Hypothalamus (tissue), 51 donors: ENCODE data around the gene NFKBIZ.
A peak's percentile ranks its signal among the peaks of the same experiment; 100 is the strongest.

ENCODE experiments used
- DNase-seq, 51 donors: peaks; one replicate each; lab custom pipeline; 2025; lab: John Stamatoyannopoulos, UW

Gene NFKBIZ, protein sequence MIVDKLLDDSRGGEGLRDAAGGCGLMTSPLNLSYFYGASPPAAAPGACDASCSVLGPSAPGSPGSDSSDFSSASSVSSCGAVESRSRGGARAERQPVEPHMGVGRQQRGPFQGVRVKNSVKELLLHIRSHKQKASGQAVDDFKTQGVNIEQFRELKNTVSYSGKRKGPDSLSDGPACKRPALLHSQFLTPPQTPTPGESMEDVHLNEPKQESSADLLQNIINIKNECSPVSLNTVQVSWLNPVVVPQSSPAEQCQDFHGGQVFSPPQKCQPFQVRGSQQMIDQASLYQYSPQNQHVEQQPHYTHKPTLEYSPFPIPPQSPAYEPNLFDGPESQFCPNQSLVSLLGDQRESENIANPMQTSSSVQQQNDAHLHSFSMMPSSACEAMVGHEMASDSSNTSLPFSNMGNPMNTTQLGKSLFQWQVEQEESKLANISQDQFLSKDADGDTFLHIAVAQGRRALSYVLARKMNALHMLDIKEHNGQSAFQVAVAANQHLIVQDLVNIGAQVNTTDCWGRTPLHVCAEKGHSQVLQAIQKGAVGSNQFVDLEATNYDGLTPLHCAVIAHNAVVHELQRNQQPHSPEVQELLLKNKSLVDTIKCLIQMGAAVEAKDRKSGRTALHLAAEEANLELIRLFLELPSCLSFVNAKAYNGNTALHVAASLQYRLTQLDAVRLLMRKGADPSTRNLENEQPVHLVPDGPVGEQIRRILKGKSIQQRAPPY

DNA sequence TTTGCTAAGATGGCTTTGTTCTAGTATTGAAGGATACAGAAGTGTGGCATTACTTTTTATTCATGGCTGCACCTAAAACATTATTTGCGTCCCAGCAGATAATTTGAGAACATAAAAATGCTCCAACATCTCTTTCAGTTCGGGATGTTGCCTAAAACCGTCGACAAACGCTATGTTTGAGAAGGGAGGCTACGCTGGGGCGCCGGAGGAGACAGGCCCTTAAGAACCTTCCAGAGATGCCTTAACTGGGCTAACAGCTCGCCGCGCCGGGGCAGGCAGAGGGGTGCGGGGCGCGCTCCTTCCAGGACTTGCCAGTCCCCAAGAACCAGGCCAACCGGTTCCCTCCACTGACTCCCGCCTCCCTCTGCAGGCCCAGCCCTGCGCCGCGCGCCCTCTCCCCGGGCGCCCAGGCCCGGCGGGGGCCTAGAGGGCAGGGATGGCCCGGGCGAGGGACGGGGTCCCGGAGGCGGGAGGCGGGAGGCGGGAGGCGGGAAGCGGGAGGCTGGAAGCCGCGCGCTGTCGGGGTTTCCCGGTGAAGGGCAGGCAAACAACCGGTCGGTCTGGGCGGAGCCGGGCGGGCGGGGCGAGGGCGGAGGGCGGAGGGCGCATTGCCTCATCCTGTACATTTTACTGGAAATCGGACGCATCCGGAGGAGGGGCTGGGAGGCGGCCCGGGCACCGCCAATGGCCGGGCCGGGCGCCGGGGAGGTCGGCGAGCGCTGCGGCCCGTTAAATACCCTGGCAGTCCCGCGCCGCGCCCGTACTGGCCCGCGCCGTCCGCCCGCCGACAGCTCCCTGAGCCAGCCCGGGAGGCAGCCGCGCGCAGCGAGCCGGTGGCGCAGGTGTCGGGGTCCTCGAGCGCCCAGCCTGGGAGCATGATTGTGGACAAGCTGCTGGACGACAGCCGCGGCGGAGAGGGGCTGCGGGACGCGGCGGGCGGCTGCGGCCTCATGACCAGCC lies at the start of gene NFKBIZ:
TSS of gene NFKBIZ (plus strand) at position 761 of the 960 bp plus-strand sequence. CDS start at position 876, 115 bp downstream.
- DNase-seq = peak; percentile 62 to 95 (median 84)

DNA sequence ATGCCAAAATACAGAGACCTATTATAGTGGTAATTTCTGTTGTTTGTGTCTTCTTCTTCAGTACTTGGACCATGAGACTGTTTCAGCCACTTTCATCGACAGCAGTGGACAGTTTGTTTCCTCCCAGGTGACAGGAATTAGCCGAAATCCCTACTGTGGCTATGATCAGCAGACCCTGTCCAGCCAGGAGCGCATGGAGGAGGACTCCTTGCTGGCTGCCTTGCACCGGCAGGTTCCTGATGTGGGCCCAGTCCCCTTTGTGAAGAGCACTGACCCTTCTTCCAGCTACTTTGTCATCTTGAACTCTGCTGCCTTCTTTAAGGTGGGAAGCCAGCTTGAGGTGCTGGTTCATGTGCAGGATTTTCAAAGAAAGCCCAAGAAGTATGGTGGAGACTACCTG lies 48.1 kb upstream of the NFKBIZ start:
- DNase-seq = no peak

DNA sequence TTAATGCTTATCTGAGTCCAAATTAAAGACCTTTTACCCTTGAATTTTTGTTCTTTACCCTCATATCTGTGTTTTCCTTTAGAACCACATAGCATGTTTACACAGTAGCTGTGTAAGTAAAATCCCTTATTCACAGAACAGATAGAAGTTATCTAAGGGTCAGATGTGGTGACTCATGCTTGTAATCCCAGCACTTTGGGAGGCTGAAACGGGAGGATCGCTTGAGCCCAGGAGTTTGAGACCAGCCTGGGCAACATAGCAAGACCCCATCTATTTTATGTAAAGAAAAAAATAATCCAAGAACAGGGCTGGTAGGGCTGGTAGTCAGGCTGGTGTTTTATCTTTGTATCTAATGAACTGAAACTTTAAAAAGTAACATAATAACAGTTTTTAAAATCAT lies 47.1 kb upstream of the NFKBIZ start:
- no peak for DNase-seq

DNA sequence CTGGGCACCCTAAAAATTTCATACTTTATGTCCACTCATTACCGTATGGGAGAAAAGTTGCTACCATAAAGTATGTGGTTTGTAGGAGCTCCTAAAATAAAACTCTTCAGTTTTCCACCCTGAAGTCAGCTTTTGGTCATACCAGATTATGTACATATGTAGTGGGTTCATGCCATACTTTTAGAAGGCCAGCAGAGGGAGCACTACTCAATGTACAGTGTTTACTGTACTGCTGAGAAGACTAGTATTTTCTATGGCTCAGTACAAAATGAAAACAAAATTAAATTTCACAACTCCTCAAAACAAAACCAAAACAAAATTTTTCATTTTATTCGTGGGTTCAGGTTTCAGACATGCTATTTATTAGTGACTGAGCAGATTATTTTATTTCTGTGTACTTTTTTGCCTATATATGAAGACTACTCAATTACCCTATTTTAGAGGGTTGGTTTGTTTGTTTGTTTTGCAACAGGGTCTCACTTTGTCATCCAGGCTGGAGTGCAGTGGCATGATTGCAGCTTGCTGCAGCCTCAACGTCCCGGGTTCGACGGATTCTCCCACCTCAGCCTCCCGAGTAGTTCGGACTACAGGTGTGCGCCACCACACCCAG lies 46.0 kb upstream of the NFKBIZ start:
- DNase-seq = peak in 19 of 51 donors; percentile 6 to 76 (median 34)

DNA sequence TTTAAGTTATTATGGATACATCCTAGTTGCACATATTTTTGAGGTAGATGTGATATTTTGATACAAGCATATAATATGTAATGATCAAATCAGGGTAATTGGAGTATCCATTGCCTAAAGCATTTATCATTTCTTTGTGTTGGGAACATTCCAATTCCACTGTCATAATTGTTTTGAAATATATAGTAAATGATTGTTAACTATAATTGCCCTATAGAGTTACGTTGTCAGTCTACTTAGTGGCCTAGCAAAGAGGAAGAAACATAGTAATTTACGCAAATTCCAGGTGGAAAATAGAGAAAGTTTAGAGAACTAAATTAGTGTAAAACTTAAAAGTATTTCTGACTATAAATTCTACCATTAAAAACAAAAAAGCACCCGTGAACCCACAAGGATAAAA lies 45.4 kb upstream of the NFKBIZ start:
- DNase-seq = no peak

DNA sequence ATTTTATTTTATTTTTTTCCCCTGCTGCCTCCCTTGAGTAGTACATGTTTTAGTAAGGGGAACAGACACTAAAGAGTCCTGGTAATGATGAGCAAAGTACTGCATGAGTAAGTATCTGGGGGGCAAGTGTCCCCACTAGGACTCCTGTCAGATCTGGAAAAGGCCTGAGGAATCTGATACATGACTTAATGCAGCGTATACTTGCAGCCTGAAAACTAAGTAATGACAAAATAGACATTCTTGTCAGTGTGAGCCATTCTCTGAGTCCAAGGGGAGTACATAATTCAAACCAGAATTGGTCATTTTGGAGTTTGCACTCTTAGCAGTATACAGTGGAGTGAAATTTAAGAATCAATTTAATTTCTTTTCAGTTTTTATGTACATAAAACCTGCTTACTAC lies 42.8 kb upstream of the NFKBIZ start:
- no peak for DNase-seq

DNA sequence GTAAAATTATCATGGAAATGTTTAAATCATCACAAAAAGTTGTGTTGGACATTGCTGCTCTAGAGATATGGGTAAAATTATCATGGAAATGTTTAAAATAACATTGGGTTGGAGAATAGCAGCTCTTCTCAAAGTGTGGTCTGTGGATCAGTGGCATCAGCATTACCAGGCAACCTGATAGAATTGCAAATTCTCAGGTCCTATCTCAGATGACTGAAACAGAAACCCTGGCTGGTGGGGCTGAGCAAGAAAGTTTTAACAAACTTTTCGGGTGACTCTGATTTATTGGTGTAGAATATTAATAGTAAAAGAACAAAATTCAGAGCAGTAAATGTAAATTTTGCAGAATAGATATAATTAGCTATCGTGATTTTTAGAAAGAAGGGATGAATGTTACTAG lies 41.4 kb upstream of the NFKBIZ start:
- no peak for DNase-seq

DNA sequence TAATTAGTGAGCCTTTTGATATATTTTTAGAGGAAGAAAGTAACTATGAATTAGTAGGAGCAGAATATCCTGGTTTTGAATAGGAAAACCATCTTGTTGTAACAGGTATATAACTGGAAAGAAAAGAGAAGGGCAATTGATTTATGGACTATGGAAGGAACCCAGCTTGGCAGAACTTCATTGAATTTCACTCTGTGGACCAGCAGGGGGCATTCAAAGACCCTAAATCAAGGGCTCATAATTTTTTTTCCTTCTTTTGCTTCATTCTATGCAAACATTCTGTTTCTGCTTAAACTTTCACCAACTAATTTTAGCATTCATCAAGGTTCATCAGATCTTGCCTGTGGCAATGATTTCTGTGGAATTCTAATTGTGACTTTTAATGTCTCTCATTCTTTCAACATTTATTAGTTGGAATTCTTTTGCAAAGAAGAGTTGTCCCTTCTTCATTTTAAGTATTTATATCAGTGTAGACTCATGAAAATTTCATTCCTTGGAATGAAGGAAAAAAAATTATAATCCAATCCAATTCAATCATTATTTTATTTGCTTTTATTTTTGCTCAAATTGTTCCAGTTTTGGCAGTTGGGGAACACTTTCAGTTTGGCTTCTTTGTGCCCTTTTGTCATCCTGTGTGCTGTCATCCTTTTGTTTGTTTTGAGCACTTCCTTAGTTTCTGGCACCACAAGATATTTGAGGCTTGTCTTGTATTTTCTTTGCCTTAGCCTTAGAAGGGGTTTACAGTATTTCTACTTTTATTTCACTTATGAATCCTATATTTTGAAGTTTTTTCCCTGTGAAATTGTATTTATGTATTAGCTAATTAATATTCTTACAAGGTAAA lies 39.9 kb upstream of the NFKBIZ start:
- peak in 2 of 51 donors; percentile 7 to 18 for DNase-seq

DNA sequence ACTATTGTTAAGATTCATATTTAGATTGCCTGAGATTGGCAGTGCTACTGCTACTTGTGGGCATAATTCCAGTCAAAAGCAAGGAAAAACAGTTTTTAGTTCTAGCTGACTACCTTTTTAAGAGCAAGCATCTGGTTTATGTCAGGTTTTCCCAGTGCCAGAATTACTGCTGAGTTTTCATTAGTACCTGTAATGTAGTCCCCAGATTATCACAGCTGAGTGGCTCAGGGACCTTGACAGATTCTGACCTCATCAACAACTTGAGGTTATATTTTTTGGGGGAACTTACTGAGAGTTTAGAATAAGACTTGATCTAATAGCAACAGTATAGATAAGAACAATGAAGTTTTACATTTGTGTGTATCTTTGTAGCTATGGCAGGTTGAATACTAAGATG lies 39.3 kb upstream of the NFKBIZ start:
- DNase-seq = no peak

DNA sequence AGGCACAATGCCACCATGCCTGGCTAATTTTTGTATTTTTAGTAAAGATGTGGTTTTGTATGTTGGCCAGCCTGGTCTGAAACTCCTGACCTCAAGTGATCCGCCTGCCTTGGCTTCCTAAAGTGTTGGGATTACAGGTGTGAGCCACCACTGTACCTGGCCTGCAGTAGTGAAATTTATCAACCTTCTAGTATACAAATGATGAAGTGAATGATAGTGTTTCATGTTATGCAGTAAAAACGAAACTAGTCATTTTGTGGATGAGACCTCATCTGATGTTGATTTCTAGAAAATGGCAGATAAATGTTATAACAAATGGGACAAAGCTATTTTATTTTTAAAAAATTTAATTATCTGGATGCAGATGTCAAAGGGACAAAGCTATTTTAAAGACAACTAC lies 37.4 kb upstream of the NFKBIZ start:
- no peak for DNase-seq

DNA sequence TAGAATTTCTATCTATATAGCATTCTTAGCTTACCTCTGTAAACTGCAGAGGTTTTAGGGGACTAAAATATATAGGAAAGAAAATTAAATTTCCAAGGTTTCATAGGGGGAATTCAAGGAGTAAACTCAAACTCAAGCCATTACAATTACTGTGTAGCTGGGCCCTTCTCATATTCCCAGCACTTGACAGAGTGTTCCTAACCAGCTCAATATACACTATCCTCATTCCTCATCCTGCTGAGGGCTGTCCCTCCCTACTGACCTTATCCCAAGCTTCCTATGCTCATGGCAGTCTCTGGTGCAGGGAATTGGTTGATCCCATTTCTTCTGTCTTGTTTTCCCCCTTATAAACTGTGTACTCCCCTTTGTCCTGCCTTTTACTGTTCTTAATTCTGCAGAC lies 36.4 kb upstream of the NFKBIZ start:
- DNase-seq = no peak

DNA sequence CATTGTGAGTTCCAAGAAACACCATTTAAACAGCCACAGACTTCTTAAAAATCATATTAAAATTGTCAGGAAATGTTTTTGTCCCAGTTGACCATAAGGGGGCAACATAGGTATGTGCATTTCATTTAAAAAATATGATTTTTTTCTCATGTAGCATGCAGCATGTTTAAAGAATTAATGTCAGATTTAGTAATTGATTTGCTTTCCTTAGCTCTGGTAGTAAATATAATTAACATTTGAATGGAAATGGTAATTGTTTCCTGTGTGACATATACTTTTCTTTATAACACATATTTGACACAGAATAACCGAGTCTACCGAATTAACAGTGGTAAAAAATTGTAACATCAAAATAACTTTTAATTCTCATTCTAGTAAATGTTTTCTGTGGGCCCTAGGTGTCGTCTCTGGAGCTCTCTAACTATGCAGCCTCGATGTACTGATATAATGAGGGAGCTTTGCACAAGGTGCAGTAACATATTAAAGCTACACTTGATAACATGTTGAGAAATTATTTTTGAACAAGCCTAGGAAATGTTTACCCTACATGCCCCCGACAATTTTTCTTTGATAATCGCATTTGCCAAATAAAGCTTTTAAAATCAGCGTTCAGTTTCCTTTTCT lies 35.4 kb upstream of the NFKBIZ start:
- no peak for DNase-seq

DNA sequence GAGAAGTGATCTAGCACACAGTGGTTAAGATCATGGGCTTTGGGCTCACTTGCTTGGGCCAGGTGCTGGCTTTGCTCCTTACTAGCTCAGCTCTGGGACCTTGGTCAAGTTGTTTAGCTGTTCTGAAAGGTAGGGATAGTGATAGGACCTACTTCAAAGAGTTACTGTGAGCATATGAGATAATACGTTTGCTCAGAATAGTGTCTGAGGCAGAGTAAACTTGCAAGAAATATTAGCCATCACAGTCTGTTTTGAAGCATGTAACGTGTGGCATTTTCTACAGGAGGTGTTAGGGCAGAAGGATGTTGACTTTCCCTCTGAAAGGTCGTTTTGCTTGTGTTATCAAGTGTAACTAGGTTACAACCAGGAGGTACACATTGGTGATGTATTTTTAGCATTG lies 34.5 kb upstream of the NFKBIZ start:
- DNase-seq = no peak

DNA sequence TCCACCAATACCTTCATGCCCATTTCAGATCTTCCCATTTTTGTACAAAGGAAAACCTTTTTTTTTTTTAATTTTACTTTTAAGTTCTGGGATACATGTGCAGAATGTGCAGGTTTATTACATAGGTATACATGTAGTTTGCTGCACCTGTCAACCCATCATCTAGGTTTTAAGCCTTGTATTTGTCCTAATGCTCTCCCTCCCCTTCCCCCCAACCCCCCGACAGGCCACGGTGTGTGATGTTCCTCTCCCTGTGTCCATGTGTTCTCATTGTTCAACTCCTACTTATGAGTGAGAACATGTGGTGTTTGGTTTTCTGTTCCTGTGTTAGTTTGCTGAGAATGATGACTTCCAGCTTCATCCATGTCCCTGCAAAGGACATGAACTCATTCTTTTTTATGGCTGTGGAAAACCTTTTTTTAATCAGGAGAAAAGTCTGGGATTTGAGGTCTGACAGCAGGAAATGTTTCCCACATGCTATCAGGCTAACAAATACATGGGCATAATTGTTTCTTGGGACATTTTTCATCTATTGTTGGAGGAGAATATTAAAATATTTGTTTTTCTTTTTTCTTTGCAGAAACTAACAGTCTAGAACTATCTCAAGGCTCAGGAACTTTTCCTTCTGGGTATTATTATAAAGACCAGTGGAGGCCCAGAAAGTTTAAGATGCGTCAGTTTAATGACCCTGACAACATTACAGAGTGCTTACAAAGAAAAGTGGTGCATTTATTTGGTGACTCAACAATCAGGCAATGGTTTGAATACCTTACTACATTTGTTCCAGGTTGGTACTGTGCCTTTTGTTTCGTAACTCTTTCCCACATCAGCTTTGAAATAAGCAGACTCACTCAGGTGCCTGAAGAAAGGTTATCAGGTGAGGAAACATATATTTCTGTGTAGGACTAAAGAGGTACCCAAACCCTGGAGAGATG lies 32.8 kb upstream of the NFKBIZ start:
- DNase-seq = no peak

DNA sequence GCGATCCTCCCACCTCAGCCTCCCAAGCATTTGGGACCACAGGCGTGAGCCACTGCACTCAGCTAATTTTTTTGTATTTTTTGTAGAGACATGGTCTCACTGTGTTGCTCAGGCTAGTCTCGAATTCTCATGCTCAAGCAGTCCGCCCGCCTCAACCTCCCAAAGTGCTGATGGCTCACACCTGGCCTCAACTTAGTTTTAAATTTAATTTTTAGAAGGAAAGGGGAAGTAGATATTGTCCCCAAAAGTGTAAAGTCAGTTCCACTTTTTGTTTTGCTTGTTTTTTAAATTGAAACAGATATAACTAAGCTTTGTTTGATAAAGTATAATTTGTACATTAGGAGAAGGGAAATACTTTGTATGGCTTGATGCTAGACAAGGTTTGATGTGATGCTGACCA lies 31.3 kb upstream of the NFKBIZ start:
- no peak for DNase-seq

DNA sequence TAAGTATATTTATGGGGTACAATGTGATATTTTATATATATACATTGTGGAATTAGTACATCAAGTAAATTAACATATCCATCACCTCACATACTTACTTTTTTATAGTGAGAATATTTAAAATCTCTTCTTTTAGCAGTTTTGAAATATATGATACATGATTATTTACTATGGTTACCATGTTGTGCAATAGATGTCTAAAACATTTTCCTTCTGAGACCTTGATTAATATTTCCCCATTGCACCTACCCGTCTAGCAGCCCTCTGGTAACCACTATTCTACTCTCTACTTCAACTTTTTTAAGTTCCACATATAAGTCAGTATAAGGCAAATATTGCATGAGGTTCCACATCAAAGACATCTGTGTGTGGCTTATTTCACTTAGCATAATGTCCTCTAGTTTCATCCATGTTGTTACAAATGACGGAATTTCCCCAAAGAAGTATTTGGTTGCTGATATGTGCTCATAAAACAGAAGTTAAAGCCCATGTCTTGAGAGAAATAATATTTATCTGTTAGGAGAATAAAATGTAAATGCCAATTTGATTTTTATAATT lies 29.6 kb upstream of the NFKBIZ start:
- no peak for DNase-seq

DNA sequence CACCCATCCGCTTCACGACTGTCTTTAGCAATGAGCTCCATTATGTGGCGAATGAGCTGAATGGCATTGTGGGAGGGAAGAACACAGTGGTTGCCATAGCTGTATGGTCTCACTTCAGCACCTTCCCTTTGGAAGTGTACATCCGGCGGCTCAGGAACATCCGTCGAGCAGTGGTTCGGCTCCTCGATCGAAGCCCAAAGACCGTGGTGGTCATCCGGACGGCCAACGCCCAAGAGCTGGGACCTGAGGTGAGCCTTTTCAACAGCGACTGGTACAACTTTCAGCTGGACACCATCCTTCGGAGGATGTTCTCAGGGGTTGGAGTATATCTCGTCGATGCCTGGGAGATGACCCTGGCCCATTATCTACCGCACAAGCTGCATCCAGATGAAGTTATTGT lies 27.8 kb upstream of the NFKBIZ start:
- no peak for DNase-seq

DNA sequence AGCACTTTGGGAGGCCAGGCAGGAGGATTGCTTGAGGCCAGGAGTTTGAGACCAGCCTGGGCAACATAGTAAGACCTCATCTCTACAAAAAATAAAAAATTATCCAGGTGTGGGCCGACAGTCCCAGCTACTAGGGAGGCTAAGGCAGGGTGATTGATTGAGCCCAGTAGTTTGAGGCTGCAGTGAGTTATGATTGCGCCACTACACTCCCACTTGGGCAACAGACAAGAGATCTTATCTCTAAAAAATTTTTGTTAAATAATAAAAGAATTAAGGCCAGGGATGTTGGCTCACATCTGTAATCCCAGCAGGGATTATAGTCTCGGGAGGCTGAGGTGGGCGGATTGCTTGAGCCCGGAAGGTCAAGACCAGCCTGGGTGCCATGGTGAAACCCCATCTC lies 25.8 kb upstream of the NFKBIZ start:
- no peak for DNase-seq
